ENCODE results near the gene CXCL3.

Gene CXCL3

DNA sequence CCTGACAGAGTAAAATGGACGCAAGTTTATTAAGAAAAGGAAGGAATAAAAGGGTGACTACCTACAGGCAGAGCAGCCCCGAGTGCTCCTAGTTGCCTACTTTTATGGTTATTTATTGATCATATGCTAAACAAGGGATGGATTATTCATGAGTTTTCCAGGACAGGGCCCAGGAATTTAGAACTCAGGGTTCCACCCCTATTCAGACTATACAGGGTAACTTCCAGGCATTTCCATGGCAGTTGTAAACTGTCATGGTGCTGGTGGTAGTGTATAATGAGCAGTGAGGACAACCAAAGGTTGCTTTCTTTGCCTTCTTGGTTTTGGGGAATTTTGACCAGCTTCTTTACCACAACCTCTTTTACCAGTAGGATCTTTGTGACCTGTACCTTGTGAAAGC lies 27.7 kb upstream of the CXCL3 start:
- Histone ChIP-seq H3K4me1 (ENCODE audit: control insufficient read depth, low read length) (no peaks in the 10 kb centered on the region), H4K20me1 (ENCODE audit: control insufficient read depth, insufficient read depth, low read depth, low read length) (no peaks in the 10 kb centered on the region), H3K27me3 (ENCODE audit: control insufficient read depth, low read length) (peaks cover 3% of the 10 kb centered on the region; the same call in 1 of the 2 replicates), H3K9me3 (ENCODE audit: control insufficient read depth, insufficient read depth, low read length) (no peaks in the 10 kb centered on the region), H3K36me3 (ENCODE audit: control insufficient read depth, low read length) (no peaks in the 10 kb centered on the region), H3K9me2 (replicated peaks; ENCODE audit: control insufficient read depth, low read length) (no peaks in the 10 kb centered on the region), H3K27ac (ENCODE audit: low read depth, low read length) (no peak overlapping the region), H3K4me3 (ENCODE audit: low read length) (no peak overlapping the region), H3K4me2 (ENCODE audit: low read length) (no peak overlapping the region), H3F3A (ENCODE audit: control insufficient read depth, insufficient read depth) (no peaks in the 10 kb centered on the region), H3K79me2 (ENCODE audit: control insufficient read depth, low read length) (no peaks in the 10 kb centered on the region)
- TF ChIP-seq EZH2phosphoT487 (IDR thresholded peaks at IDR 0.05; ENCODE audit: borderline replicate concordance, low read length): no peak
- TF ChIP-seq, protein P1, sequence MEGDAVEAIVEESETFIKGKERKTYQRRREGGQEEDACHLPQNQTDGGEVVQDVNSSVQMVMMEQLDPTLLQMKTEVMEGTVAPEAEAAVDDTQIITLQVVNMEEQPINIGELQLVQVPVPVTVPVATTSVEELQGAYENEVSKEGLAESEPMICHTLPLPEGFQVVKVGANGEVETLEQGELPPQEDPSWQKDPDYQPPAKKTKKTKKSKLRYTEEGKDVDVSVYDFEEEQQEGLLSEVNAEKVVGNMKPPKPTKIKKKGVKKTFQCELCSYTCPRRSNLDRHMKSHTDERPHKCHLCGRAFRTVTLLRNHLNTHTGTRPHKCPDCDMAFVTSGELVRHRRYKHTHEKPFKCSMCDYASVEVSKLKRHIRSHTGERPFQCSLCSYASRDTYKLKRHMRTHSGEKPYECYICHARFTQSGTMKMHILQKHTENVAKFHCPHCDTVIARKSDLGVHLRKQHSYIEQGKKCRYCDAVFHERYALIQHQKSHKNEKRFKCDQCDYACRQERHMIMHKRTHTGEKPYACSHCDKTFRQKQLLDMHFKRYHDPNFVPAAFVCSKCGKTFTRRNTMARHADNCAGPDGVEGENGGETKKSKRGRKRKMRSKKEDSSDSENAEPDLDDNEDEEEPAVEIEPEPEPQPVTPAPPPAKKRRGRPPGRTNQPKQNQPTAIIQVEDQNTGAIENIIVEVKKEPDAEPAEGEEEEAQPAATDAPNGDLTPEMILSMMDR (IDR thresholded peaks at IDR 0.05; ENCODE audit: low read depth, low read length, poor library complexity, severe bottlenecking): no peak

- Histone ChIP-seq H3K9me3 (ENCODE audit: control insufficient read depth, insufficient read depth, low read length) (no peaks in the 10 kb centered on the region), H3K4me3 (ENCODE audit: low read length) (no peak overlapping the region), H3K79me2 (ENCODE audit: control insufficient read depth, low read length) (no peaks in the 10 kb centered on the region), H3F3A (ENCODE audit: control insufficient read depth, insufficient read depth) (no peaks in the 10 kb centered on the region), H3K4me1 (ENCODE audit: control insufficient read depth, low read length) (no peaks in the 10 kb centered on the region), H3K27me3 (ENCODE audit: control insufficient read depth, low read length) (no peaks in the 10 kb centered on the region), H4K20me1 (ENCODE audit: control insufficient read depth, insufficient read depth, low read depth, low read length) (no peaks in the 10 kb centered on the region), H3K36me3 (ENCODE audit: control insufficient read depth, low read length) (no peaks in the 10 kb centered on the region), H3K4me2 (ENCODE audit: low read length) (no peak overlapping the region), H3K27ac (ENCODE audit: low read depth, low read length) (no peak overlapping the region), H3K9me2 (replicated peaks; ENCODE audit: control insufficient read depth, low read length) (no peaks in the 10 kb centered on the region)
- TF ChIP-seq EZH2phosphoT487 (IDR thresholded peaks at IDR 0.05; ENCODE audit: borderline replicate concordance, low read length): no peak
- TF ChIP-seq, protein P1 (IDR thresholded peaks at IDR 0.05; ENCODE audit: low read depth, low read length, poor library complexity, severe bottlenecking): no peak
Observed at GRCh38 chr4:74065115-74065642, 26.7 kb upstream of the CXCL3 start.

GRCh38 chr4:74063859-74064258 lies 25.4 kb upstream of the CXCL3 start:
- Histone ChIP-seq H3F3A (ENCODE audit: control insufficient read depth, insufficient read depth) (no peaks in the 10 kb centered on the region), H3K4me3 (ENCODE audit: low read length) (no peak overlapping the region), H4K20me1 (ENCODE audit: control insufficient read depth, insufficient read depth, low read depth, low read length) (no peaks in the 10 kb centered on the region), H3K4me1 (ENCODE audit: control insufficient read depth, low read length) (no peaks in the 10 kb centered on the region), H3K9me2 (replicated peaks; ENCODE audit: control insufficient read depth, low read length) (no peaks in the 10 kb centered on the region), H3K4me2 (ENCODE audit: low read length) (no peak overlapping the region), H3K27ac (ENCODE audit: low read depth, low read length) (no peak overlapping the region), H3K36me3 (ENCODE audit: control insufficient read depth, low read length) (no peaks in the 10 kb centered on the region), H3K79me2 (ENCODE audit: control insufficient read depth, low read length) (no peaks in the 10 kb centered on the region), H3K27me3 (ENCODE audit: control insufficient read depth, low read length) (no peaks in the 10 kb centered on the region), H3K9me3 (ENCODE audit: control insufficient read depth, insufficient read depth, low read length) (no peaks in the 10 kb centered on the region)
- TF ChIP-seq, protein P1 (IDR thresholded peaks at IDR 0.05; ENCODE audit: low read depth, low read length, poor library complexity, severe bottlenecking): no peak
- no peak for TF ChIP-seq EZH2phosphoT487 (IDR thresholded peaks at IDR 0.05; ENCODE audit: borderline replicate concordance, low read length)

All from DOHH2 (cell line).